KG1 (cell line): Measurements from ENCODE around the gene ATP5F1C.

Experiments
- DNase-seq: peaks from one replicate; lab custom pipeline; 2025; lab: John Stamatoyannopoulos, UW

ATP5F1C gene

GRCh38 chr10:7853226-7853842 is 65.4 kb downstream of the ATP5F1C start:
- no peak for DNase-seq

- DNase-seq = no peak
Measured at GRCh38 chr10:7853890-7854289, 65.9 kb downstream of the ATP5F1C start.

- DNase-seq = no peak
Measured at GRCh38 chr10:7855205-7855604, 67.2 kb downstream of the ATP5F1C start.

DNA sequence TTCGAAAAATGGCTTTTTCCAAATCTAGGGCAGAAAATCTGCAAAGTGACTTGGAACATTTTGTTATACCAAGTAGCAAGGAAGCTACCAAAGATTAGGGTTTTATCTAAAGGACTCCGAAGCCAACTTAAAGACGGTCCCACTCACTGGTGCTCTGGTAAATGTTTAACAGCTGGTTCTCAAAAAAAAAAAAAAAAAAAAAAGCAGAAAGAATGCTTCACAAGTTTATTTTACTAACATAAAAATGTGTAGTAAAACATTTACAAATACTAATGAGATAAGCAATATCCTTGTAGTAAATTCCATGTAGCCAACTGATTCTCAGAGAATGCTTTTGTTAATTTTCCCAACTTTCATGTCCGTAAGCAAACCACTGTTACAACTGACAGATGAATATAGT is 68.7 kb downstream of the ATP5F1C start:
- DNase-seq = no peak

DNA sequence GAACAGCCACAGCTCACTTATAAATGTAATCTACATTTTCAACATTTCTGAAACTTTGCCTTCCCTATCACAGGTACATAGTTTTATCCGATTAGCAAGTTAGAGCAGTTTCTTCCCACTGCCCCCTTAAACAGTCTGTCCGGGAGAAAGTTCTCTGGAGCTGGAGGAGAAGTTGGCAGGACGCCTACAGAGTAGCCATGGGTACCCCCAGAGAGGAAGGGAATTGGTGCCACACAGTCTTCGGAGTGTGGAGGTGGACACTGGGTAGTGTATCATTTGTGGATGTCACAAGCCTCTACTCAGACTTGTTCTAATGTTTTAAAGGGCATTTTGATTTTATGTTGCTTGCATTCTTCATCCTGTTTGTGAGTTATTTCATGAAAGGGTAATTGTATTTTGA is 69.3 kb downstream of the ATP5F1C start:
- DNase-seq = no peak
